NCI-H187 treated with DMSO at 0.1 percent for 48 hours (cell line): ENCODE data around the gene SCP2.

Experiments
- DNase-seq: peaks from one replicate; lab custom pipeline; 2025; lab: John Stamatoyannopoulos, UW

Gene SCP2

DNA sequence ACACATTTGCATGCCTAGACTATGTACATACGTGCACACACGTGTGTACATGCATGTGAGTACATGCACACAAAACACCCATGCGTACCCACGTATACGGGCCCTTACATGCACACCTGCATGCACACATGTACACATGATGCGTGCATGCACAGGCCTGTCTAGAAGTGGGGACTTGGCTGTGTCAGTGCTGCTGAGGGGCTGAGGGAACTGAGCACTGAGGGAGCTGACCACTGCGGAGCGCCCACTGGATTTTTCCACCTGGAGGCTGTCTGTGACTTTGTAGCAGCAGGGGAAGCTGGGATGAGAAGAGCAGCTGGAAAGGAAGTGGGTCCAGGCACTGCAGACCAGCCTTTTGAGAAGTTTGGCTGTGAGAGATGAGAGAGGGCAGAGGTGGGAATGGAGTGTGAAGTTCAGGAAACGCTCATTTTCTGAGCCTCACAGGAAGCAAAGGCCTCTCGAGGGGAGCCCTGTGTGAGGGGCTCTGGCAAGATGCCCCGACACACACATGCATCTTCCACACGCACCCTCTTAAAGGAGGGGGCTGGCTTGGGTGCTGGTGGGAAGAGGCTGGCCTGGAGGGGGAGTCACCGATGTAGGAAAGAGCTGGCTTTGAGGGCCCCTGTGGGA, 155.9 kb downstream of the SCP2 start:
- DNase-seq, result no peak

DNA sequence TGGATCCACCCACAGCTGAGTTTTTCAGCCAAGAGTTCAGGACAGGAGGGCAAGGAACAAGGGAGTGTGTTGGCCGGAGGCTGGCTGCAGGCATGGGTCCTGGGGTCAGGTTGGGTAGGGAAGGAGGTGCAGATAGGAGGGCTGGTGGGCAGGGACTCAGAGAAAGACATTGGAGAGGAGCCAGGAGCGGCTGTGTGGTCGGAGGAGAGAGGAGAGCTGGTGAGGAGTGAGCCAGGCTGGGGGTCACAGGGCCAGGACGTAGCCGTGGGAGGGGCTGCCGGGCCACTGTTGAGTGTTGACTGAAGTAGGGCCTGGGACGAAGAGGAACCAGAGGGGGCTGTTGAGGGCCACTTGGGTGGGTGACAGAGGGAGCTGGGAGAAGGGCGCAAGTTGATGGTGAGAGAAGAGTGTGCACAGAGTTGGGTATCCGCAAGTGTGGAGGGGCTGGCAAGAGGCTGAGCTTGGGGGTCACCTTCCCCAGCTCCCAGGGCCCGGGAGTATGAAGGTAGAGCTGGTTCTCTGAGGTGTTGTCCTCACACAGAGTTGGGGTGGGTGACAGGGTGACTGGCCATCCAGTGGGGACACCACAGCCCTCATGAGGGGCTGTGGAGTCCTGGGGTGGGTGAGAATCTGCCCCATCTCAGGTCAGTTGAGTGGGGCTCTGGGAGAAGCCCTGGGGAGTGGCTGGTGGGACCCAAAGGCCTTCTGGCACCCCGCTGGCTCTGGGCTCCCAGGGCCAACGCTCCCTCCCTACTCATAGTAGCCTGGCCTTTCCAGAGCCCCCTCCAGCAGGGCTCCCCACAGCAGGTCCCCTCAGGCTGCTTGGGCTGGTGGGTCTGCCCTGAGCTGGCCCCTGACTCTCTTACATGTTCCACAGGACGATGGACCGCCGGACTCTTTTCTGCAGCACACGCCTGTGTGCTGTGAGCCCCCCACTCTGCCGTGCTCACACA, 156.8 kb downstream of the SCP2 start:
- no peak for DNase-seq

DNA sequence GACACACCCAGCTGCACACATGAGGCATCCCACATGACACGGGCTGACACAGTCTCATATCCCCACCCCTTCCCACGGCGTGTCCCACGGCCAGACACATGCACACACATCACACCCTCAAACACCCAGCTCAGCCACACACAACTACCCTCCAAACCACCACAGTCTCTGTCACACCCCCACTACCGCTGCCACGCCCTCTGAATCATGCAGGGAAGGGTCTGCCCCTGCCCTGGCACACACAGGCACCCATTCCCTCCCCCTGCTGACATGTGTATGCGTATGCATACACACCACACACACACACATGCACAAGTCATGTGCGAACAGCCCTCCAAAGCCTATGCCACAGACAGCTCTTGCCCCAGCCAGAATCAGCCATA, 157.5 kb downstream of the SCP2 start:
- DNase-seq, result no peak

DNA sequence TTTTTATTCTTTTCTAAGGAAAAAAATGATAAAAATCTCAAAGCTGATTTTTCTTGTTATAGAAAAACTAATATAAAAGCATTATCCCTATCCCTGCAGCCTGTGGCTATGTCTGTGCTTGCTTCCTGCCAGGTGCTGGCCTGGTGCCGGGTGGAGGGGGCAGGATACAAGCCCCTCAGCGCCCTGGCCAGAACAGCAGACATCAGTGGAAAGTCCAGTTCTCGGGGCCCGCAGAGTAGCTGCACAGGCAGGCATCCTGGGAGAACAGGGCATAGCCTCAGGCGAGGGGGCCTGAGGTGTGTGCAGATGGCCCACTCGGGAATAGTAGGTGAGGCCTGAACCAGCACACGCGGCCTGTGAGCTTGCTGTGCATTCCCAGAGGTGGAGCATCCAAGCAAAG, 158.3 kb downstream of the SCP2 start:
- DNase-seq, result no peak

- DNase-seq, result no peak
Observed at GRCh38 chr1:53086491-53087070, 159.5 kb downstream of the SCP2 start.

DNA sequence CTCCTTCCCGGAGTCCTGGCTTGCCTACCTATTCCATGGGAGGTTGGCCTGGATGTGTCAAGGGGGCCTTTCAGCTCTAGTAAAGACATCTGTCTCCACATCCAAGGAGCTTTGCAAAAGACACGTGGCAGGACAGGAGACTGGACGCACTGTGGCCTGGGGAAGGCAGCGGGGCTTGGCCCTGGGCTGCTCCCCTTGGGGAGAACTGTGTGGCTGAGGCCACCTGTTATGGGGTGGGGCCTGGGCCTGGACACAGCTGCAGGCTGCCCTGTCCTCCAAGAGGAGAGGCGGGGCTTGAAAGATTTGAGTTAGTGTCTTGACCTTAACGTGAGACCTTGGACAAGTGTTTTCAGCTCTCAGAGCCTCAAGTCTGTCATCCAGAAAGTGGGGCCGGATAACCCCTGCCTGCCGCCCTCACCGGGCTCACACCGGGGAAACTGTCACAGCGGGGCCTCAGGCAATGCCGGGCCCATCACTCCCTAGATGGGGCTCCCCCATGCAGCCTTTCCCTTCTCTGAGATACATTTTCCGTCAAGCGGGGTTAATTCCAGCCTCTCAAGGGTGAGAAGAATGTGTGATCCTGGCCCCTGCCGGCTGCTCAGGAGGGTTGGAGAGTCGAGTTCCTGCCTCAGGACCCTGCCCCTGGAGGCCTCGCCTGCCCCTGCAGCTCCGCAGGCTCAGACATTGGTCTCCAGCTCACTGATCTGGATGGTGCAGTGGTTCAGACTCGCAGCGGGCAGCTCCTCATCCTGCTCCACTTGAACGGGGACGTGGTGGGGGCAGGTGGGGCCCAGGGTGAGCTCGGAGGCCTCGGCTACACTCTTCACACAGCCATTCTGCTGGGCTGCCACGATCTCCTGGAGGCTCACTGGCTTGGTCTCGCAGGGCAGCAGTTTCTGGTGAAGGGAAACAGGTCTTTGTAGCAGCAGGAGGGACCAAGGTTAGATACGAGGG, 160.5 kb downstream of the SCP2 start:
- no peak for DNase-seq

DNA sequence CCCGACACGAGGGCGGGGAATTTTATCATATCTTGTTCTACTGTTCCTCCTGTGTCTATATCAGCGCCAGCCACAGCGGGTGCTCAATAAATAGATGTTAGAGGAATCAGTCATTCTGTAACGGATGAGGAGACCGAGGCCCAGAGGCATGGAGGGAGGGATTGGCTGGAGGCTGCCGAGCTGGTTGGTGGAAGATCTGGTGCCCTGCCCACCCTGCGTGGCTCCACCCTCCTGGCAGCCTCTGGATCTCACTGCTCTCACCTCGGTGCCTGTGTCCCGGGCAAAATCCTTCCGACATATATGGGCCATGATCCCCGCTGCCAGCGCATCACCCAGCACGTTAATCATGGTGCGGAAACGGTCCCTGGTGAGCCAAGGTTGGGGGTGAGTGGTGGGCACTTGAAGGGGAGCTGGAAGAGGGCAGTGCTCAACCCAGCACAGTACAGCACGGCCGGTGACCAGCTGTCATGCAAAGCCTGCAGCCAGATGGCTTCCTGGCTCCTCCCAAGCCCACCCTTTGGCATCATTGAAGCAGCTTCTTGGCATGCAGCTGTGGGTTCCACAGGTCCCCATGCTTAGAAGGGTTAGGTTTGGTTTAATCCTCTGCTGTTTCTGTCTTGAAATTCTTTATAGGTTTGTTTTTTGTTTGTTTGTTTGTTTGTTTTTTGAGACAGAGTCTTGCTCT, 161.7 kb downstream of the SCP2 start:
- DNase-seq, result no peak

DNA sequence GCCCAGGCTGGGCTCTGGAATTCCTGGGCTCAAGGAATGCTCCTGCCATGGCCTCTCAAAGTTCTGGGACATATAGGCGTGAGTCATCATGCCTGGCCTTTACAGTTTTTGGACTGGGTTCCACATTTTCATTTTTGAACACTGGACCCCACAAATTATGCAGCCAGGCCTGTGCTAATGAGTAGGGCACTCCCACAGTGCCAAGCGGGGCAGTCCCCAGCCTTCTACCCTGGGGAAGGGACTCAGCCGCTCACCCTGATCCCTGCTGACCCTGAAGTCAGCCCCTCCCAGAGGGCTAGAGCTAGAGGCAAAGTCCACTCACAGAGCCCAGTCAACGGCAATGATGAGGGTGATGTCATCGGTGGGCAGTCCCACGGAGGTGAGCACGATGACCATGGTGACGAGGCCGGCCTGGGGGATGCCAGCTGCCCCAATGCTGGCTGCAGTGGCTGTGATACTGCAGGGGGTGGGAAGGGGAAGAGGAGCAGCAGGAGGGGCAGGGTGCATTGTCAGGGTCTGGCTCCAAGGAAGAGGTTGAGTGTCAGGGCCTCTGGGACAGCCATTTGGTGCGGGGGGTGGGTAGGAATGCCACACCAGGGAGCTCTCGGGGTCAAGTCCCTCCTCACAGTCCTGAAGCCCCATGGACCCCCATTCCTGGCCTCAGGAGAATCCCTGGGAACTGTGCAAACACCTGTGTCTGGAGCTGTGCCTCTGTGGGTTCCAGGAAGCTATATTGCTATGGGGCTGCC, 162.6 kb downstream of the SCP2 start:
- no peak for DNase-seq

DNA sequence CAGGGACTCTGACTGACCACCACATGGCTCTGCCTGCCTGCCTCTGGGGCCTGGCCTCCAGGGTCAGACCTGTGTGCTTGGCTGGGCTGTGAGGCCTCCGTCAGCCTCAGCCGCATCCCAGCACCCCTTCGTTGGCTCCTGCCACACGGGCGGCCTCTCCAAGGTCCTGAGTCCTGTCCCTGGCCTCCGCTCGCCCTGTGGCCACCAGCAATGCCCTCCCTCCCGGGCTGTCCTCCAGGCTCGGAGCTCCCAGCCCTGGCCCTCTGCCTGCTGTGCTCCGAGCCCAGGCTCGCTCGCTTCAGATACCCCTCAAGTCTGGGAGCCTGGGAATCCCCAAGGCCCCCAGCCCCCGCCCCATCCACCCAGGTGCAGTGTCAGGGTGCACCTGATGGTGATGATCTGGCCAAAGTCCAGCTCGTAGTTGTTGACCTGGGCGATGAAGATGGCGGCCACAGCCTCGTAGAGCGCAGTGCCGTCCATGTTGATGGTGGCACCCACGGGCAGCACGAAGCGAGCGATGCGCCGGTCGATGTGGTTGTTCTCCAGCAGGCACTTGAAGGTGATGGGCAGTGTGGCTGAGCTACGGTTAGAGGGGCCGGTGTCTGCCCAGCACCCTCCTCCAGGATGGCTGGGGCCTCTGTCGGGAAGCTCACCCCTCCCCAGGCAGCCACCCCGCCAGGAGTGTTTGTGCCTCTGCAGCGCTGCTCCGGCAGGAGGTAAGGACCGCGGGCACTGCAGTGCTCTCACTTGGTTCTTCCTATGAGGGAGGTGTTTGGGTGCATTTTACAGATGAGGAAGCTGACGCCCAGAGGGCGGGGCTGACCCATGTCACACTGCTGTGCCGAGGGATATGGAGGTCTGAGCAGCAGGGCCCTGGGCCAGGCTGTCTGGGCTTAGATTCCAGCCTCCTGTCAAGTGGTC, 163.4 kb downstream of the SCP2 start:
- DNase-seq, result no peak

DNA sequence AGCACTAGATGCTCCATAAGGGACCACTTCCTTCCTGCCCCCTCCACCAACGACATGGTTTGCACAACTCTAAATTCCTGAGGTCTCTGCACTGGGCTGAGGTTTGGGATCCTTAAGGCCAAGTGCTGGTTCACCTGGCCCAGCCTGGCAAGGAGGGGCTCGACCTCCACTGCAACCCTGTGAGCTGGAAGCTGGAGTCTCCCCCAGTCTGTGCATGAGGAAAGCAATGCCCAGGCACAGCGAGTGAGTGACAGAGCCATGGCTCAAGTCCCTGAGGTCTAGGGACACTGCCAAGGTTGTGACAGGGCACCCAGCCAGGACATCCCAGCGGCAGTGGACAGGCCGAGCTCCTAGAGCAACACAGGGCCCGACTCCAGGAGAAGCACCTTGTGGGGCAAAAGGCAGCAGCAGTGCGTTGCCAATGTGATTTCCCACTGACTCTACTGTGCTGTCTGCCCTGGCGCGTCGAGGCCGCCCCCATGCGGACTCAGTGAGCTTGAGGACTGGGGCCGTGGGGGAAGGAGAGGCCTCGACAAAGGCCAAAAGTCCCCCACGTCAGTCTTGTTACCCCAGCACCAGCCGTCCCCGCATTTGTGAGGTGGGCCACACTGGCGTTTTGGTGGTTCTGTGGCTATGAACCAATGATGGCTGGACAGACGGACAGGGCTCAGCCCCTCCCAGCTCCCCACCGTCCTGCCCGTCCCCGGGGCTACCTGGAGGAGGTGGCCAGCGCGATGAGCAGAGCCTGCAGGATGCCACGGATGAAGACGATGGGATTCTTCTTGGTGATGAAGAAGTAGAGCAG, 165.0 kb downstream of the SCP2 start:
- DNase-seq, result no peak

GRCh38 chr1:53092659-53093450, 165.8 kb downstream of the SCP2 start:
- no peak for DNase-seq

DNA sequence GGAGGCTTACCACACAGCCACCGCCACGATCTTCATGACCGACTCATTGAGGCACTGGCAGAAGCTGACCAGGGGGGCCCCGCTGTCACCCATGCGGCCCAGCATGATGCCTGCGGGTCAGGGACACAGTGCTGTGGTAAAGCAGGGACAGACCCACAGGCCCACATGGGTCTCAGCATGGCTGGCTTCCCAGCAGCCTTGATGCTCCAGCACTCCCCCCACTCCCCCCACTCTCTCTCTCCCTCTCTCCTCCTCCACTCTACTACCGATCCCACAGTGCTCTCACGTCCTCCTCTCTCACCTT, 166.3 kb downstream of the SCP2 start:
- DNase-seq, result no peak

- no peak for DNase-seq
Observed at GRCh38 chr1:53093778-53094532, 166.9 kb downstream of the SCP2 start.

DNA sequence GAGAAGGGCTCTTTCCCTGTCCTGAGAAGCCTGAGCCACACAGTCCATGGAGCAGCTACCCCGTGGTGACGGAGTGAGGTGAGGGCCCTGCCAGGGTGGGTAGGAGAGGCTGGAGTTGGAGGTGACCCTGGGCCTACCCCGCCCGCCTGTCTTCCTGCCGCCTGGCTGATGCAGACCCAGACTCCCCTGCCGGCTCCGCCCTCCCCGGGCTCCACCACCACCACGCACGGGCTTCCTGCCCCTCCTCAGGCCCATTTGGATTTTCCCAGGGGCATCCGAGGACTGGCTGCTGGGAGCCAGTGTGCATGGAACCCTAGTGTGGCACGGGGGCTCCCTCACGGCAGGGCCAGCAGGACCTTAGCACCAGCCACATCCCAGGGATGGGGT, 167.4 kb downstream of the SCP2 start:
- no peak for DNase-seq
